CD4-positive, alpha-beta T cell treated with Interleukin-12 subunit alpha and Interleukin-12 subunit beta, for 1 hour (primary cell): Measurements from ENCODE around the gene GRIN2B.

Source experiments
- DNase-seq: peaks from one replicate; pipeline ENCODE4 v3.0.0-alpha.2; 2020

GRIN2B gene

DNA sequence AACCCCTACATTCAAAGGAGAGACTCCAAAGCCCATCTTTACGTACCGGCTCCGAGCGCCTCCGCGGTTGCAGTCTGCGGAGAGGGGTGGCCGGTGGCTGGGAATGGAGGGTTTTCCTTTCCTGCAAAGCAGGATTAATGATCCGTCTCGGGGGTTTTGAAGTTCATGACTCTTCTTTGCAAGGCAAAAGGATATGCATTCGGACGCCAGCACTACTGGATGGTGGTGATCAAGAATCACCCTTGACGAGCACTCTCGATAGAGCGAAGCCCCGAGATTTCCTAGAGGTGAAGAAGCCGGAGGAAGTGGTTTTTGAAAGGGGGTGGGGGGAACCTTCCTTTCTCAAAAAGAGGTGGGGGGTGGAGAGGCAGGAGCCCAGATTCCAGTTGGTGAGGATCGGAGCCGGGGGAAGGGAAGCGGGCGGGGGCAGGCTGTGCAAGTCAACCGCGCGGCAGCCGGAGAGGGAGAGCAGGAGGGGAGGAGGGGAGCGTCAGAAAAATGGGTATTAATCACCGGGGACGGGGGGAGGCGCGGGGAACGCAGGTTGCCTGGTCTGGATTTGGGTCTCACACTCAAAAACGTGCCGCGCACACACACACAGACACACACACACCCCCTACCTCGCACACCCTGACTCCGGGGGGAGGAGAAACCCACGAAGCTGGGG lies at the start of gene GRIN2B:
Gene GRIN2B (minus strand): TSS at position 307 of the 667 bp plus-strand sequence. CDS start 115,394 bp downstream, outside the sequence.
- no peak for DNase-seq

DNA sequence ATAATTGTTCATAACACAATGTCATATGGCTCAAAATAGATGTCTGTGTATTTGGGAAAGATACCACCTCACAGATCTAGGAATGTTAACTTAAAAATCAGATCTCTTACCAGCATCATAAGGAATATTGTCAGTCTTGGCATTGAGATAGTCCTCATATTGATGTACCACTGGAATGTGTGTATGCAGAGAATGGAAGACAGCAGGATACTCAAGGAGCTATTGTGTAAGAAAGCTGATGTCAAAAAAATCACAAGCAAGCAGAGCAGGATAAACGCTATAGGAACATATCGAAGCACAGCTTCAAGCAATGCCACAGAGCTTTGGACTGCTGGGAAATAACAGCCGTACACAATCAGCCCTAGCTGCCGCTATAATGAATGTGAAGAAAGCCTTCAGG lies 45.1 kb upstream of the GRIN2B start:
- DNase-seq = no peak

- DNase-seq = no peak
These were observed 43.2 kb upstream of the GRIN2B start for GRCh38 chr12:14024591-14024990.

DNA sequence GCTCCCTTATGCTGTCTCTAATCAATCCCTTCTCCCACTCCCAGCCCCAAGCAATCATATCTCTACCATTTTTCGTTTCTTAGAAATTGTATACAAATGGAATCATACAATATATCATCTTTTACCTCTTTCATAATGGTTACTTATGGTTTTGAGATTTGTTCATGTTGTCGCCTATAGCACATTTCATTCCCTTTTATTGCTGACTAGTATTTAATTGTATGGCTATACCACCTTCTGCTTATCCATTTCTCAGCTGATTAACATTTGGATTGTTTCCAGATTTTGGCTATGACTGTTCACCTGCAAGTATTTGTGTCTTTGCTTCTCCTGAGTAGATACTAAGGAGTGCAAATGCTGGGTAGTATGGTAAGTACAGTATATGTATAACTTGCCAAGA lies 36.7 kb upstream of the GRIN2B start:
- no peak for DNase-seq

GRCh38 chr12:14010989-14011388 lies 29.6 kb upstream of the GRIN2B start:
- DNase-seq = no peak

DNA sequence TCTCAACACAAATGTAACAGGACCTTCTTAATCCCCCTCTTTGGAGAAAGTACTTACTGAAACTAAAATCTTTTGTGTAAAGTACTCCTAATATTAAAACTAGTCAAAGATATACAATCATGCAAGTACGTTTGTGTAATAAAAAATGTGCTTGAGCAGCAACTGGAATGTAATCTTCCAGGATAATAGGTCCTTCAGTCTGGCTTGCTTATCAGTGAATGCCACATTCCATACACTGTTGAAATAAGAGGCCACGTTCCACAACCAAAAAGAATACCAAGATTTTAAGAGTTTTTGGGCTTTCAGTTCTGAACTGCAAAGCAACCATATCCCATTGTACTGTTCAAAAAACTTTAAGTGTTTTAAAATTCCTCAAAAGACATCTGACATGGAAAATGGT lies 26.2 kb upstream of the GRIN2B start:
- DNase-seq = no peak

DNA sequence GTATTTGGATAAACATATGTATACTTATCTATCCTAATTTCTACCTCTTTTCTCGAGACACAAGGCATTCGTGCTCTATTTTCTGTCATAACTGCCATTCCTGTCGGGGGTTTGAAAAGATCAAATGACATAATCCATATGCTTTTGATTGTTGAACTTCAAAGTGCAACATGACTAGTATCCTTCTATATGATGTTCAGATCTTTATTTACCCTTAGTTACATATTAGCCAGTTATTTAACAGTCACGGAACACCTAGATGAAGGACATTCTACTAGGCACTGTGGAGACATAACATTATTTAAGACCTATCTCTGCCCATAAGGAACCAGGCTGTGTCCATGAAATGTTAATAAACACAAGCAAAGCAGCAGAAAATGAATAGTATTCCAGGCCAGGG lies 11.2 kb upstream of the GRIN2B start:
- DNase-seq = no peak

GRCh38 chr12:13992106-13992505 lies 10.7 kb upstream of the GRIN2B start:
- DNase-seq = no peak

DNA sequence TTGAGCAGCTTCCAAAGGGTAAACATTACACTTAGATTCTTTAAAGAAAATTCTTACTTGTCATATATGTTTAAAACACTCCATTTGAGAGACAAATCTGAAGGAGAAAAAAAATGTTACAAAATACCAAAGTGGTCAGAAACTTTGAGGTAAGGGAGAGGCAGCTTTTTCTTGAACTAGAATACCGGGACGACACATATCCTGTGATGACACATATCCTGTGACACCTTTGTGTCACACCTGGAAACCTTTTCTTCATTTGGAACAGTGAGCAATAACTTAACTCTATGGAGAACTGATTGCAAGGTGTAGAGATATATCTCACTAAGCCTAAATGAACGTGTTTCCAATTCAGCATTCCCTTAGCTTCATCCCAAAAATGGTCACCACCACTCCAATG lies 4.6 kb upstream of the GRIN2B start:
- no peak for DNase-seq

GRCh38 chr12:13981990-13982389 lies 588 bp upstream of the GRIN2B start:
- no peak for DNase-seq

GRCh38 chr12:13980538-13981295 lies 685 bp downstream of the GRIN2B start:
- no peak for DNase-seq

DNA sequence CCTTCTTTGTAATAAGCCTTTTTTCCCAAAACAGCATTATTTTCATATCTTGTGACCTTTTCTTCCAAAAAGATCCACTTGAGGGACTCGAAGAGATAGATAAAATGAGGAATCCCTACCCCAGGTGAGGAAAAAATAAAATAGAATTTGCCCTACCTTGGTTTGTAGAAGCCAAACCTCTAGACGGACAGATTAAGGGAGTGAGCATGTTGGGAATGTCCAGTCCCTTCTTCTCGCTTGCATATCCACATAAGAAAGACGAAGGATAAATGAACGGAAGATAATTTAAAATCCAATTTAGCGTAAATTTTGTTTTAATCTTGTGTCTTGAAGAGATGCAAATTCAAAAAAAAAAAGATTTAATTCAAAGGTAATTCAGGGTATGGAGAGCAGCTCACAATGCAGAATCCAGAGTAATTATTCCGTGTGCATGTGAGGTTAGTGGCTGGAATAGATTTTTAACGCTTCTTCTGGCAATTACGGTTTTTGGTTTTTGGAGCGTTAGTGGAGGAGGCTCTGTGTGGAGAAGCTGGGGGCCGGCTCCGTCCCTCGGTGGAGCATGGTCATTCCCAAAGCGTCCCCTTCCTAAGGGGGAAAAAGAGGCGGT lies 1.5 kb downstream of the GRIN2B start:
- no peak for DNase-seq

GRCh38 chr12:13978876-13979275 lies 2.5 kb downstream of the GRIN2B start:
- DNase-seq = no peak

DNA sequence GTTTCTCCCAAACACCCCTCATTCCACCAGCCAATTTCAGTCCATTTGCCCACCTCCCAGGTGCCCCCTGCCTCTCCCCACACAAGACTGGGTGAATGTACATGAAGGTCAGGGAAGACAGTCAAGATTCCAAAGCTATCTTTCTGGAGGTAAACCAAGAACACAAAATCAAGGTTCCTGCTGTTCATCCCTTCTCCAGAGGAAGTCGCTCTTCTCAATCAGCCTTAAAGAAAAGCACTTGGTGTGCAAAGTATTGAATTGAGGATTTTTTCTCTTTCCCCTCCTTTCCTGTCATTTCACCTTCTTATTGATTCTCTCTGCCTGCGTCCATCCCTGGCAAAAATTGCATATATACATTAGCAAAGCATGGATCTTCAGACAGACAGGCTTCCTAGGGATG lies 4.5 kb downstream of the GRIN2B start:
- no peak for DNase-seq

- no peak for DNase-seq
These were observed 5.3 kb downstream of the GRIN2B start for GRCh38 chr12:13976028-13976584.

- DNase-seq = no peak
These were observed 7.4 kb downstream of the GRIN2B start for GRCh38 chr12:13973996-13974395.

DNA sequence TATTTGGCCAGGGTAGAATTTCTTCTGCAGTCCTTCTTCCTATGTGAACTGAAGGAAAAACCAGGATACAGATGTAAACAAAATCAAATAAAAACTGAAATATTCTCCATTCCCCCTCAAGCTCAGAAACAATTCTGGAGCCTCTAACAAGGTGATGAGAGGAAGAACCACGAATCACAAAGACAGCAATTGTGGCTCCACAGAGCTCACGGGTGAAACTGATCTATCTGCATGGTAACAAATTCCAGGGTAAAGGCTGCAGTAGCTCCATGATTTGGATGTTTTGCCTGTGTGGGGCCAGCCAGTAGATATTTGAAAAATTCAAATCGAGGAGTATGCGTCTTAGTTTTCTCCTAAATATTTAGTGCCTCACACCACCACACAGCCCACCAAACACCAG lies 10.6 kb downstream of the GRIN2B start:
- DNase-seq = no peak

DNA sequence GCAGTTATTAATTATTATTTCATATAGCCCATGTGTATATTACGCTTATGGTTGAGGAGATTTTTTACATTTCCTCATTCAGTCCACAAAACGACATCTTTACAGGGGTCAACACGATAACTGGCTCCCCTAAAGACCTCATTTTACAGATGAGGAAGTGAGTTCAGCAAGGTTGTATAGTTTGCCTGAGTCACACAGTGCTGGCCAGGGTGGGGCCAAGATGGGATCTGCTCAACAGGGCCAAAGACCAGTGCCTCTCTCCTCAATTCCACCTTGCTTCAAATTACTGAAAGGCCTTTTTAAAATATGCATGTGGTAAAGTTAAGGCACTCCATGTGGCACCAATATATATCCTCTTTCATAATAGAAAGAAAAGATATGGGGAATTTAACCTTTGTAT lies 13.1 kb downstream of the GRIN2B start:
- DNase-seq = no peak

DNA sequence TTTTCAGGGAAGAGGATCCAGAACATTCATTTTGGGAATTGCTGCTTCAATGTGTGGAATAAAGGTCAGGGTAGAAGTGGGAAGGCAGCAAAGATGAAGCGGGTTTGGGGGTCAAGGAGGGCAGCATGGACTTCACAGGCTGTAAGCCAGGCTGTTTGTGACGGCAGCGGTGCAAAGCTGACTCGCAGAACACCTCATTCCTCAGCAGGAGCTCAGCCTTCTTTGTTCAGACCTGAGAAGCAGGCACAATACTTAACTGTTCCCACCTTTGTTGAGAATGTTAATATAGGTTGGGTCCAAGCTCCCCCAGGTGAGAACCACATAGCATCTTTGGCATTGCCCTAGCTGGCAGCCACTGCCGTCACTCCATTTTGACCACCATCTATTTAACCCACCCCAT lies 16.7 kb downstream of the GRIN2B start:
- DNase-seq = no peak

- no peak for DNase-seq
These were observed 18.7 kb downstream of the GRIN2B start for GRCh38 chr12:13962699-13963098.

DNA sequence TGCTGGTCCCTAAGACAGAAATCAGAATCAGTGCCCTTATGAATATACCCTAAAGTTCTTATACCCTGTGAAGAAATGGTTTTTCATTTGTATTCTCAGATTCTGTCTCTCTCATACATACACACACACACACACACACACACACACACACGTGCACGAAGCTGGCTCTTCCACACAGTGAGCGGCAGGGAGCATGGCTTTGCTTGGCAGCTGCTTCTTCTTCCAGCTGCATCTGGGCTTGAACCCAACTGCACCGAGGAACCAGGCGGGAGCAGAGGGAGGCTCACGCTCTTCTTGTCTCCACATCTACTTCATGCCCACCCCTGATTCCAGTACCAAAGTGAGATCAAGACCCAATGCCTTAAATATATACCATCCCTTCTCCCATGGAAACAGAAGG lies 19.4 kb downstream of the GRIN2B start:
- DNase-seq = no peak

DNA sequence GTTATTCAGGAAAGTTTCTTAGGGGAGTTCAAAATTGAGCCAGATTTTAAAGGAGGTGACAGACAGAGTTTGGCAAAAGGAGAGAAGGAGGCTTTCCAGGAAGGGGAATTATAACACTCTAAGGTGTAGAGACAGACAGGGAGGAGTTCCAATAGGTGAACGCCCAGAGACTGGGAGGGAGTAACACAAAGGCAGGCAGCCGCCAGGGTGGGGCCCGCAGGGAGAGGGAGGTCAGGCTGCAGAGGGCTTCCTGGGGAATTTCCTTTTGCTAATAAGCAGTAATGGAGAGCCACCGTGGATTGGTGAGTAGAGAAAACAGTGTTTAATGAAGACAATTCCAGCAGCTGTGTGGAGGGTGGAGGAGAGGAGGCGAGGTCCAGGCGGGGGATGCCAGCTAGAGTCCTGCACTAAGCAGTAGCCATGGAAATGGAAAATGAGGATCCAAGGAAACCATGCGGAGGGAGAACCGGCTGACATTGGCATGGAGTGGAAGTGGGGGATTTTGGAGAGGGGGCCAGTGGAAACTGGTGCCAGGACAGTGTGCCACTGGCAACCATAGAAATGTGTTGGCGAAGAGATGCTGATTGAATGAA lies 22.2 kb downstream of the GRIN2B start:
- DNase-seq = no peak

GRCh38 chr12:13957576-13957975 lies 23.8 kb downstream of the GRIN2B start:
- DNase-seq = no peak
